K562 (cell line): ENCODE data around the gene KCNAB2. TPM values are rescaled to one million over a fixed set of nuclear protein-coding genes. Genes with fewer than 3 reads are reported as not detected.
A peak's percentile ranks its signal among the peaks of the same experiment; 100 is the strongest.

Experiments used
- CREB3L1 ChIP-seq: fragments of 450-650 bp; IDR thresholded peaks from 2 replicates; pipeline ENCODE4 v1.6.1; 2014; ENCODE audit warnings: low read depth, mild to moderate bottlenecking, moderate library complexity, borderline replicate concordance
- ILK ChIP-seq: fragments of 450-650 bp; IDR thresholded peaks from 2 replicates; pipeline ENCODE4 v1.6.1; 2016; ENCODE audit warnings: missing genetic modification characterization, low read depth, mild to moderate bottlenecking, missing compliant biosample characterization, moderate library complexity, borderline replicate concordance
- MAFF ChIP-seq: IDR thresholded peaks from 2 replicates; pipeline ENCODE4 v1.6.1; 2012; ENCODE audit warnings: low read length, improper control_type of control experiment
- RAD21 ChIP-seq, 2 experiments: fragments of 250-450 bp in 1 of 2; fragments of 450-650 bp in 1 of 2; sonication (Bioruptor Pico) in 1 of 2; formaldehyde crosslinking in 1 of 2; IDR thresholded peaks in 1 of 2; conservative IDR thresholded peaks in 1 of 2; 2 replicates each; pipeline versions ENCODE4 v1.4.0 to v1.8.0; 2020 to 2022; ENCODE audit warnings: mild to moderate bottlenecking in 2 of 2, moderate library complexity in 1 of 2
- THRB ChIP-seq: fragments of 450-650 bp; formaldehyde crosslinking; conservative IDR thresholded peaks from 2 replicates; pipeline ENCODE4 v1.4.0; 2022; ENCODE audit warnings: mild to moderate bottlenecking, missing genetic modification characterization
- ZNF316 ChIP-seq: fragments of 450-650 bp; IDR thresholded peaks from 2 replicates; pipeline ENCODE4 v1.6.1; 2016
- ZNF512 ChIP-seq: IDR thresholded peaks from 2 replicates; pipeline ENCODE4 v1.6.1; 2016; ENCODE audit warnings: missing genetic modification characterization, missing compliant biosample characterization
- polyA plus RNA-seq, 8 experiments: library from polyadenylated mRNA; depleted of rRNA in 4 of 8; stranded (reverse) in 5 of 8; unstranded in 3 of 8; fragments of >200 nt; fragmentation: Nextera tagmentation in 2 of 8; fragmentation: Illumina TruSeq in 1 of 8; extraction: Ambion mirVana in 2 of 8; extraction: Trizol in 1 of 8; gene quantifications; 2 replicates each; pipeline versions ENCODE4 v1.2.1 to v1.2.3, GENCODE V29; 2011 to 2014; ENCODE audit warnings: inconsistent platforms in 1 of 8, missing spikeins in 1 of 8
- total RNA-seq, 7 experiments: library from RNA; depleted of rRNA in 6 of 7; stranded (reverse); fragments of >200 nt in 6 of 7; fragmentation: Illumina TruSeq in 2 of 7; extraction: Trizol in 2 of 7; gene quantifications; 2 replicates each; pipeline versions ENCODE4 v1.2.1 to v1.2.3, GENCODE V29; 2011 to 2021; ENCODE audit warnings: low replicate concordance in 1 of 7

The KCNAB2 gene
- total and polyA plus RNA-seq, 9 of the 15 experiments (the other 6 are each of a cell fraction or from before 2014, with no cell fraction given) = 1.8 to 15.8 (median 7.1) TPM

- 0 out of 4 replicates have a peak, but pooled peaks of 1 of the 2 experiments have one; percentile 4 for TF ChIP-seq RAD21 (CRISPR knock-in tag; conservative IDR thresholded peaks at IDR 0.05 in 1 of 2, IDR thresholded peaks at IDR 0.05 in 1 of 2)
- peak; percentile 80 for TF ChIP-seq ZNF316
- no peak for TF ChIP-seq ZNF512 (tag)
- TF ChIP-seq CREB3L1 = no peak
- no peak for TF ChIP-seq ILK (tag)
- TF ChIP-seq MAFF = peak; percentile 30; the same call in 1 of the 2 replicates
- no peak for TF ChIP-seq THRB (CRISPR knock-in tag)
These were observed 59.6 kb downstream of the KCNAB2 start (continued) for GRCh38 chr1:6105218-6105679.
